ENCODE data around the gene ACOT2. TPM values are rescaled to one million over a fixed set of nuclear protein-coding genes. Genes with fewer than 3 reads are reported as not detected.
"Not testable (repeated sequence)": the region's sequence is repeated elsewhere in the genome, so short reads cannot be mapped to it uniquely, and the experiment has no call there.

The ACOT2 gene
- total RNA-seq, 1 donor from 2014 or later = 22.5 TPM

- no peak for DNase-seq
These were observed 795 bp upstream of the ACOT2 start for GRCh38 chr14:73567951-73568885.

DNA sequence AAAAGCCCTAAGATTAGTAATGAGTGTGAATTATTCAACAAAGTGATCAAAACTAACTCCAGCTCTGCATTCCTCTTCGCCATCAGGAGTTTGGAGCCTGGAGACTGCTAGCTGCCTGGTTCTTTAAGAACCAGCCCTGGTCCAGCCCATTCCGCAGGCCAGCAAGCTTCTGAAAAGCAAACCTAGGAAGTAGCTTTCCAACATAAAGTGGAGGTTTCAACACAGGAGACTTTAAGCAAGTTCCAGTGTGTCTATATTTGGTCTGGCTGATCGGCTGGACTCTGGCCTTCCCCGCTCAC lies 178 bp upstream of the ACOT2 start:
- DNase-seq = not testable (repeated sequence)

DNA sequence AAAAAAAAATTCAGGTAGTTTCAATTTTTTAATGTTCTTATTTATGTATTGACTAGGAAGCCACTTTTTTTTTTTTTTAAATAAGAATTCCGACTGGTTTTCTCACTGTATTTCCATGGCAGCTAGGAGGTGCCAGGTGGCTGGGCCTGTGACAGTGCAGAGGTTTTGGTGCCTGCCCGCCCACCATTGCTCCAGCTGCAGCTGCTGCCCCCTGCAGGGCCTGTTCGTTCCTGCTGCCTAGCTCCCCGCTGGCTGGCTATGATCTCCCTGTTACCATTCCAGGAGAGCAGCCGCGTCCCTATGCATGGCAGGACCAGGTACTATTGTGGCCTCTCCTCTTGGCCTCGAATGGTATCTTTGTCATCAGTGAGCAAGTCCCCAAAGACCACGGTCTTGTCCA lies 1.9 kb downstream of the ACOT2 start:
- DNase-seq = peak; percentile 69

GRCh38 chr14:73573034-73573433 lies 4.0 kb downstream of the ACOT2 start:
- DNase-seq = not testable (repeated sequence)

- DNase-seq = not testable (repeated sequence)
These were observed 4.7 kb downstream of the ACOT2 start for GRCh38 chr14:73573740-73574139.

- DNase-seq = not testable (repeated sequence)
These were observed 5.2 kb downstream of the ACOT2 start for GRCh38 chr14:73574251-73574650.

- DNase-seq = no peak
These were observed 7.4 kb downstream of the ACOT2 start for GRCh38 chr14:73576391-73576790.

DNA sequence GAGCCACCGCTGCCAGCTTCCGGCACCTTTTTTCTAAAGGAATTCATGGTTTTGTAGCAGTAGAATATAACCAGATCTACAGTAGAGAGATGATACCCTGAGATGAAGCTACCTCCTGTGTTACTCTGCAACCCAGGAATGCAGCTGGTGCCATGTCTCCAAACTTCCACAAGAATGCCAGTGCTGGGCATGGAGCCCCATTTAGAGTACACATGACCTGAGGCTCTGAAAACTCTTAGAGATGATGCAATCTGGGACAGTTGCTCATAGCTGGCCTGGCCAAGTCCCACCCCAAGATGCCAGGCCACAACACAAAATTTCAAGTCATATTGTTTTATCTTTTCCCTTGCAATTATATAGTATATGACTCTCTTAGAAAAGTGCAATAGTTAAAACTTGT lies 8.2 kb downstream of the ACOT2 start:
- DNase-seq = not testable (repeated sequence)

DNA sequence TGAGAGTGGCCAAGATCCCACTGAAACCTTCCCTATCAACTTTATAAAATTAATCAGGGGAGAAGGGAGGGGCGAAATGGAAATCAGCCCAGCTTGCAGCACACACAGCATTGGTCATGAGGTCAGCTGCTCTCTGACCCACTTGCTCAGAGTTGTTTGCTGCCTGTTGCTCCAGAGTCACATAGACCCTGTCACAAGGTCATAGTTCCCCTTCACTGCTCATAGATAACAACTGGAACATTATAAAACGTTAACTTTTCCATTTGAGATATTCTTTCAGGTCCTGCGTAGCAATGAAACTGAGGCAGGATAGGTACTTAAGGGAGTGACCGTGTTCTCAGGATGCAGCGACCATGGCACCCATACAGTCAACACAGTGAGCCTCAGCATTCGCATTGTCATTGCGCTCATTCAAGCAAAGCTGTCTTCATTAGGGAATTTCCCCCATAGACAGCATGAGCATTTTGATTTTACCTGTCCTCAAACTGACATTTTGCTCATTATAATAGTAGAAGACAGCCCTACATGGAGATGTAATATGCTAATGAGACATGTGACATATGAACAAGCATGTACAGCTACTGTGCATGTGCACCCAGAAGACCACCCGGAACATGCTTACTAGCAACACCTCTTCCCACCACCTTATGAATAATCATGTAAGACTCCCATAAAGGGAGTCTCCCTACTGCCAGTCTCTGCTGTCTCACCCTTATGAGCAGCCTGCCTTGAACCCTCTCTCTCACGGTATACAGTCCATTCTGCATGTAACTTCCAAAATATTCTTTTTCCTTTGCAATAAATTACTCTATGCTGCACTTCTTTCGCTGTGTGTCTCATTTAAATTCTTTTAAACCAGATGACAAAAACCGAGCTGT lies 13.3 kb downstream of the ACOT2 start:
- DNase-seq = not testable (repeated sequence)

DNA sequence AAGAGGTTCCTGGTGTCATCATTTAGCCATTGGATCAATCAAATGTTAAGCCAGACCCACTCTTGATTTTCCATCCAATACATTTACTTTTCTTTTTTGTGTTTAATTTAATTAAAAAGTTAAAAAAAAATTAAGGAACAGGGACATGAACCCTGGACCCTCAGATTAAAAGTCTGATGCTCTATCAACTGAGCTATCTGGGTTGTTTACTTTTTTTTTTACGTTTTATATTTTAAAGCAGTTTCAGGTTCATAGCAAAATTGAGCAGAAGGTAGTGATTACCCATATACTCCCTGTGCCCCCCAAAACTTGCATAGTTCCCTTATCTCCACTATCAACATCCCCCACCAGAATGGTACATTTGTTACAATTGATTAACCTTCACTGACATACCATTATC lies 19.7 kb downstream of the ACOT2 start:
- DNase-seq = no peak

- no peak for DNase-seq
These were observed 20.1 kb downstream of the ACOT2 start for GRCh38 chr14:73589116-73589515.

DNA sequence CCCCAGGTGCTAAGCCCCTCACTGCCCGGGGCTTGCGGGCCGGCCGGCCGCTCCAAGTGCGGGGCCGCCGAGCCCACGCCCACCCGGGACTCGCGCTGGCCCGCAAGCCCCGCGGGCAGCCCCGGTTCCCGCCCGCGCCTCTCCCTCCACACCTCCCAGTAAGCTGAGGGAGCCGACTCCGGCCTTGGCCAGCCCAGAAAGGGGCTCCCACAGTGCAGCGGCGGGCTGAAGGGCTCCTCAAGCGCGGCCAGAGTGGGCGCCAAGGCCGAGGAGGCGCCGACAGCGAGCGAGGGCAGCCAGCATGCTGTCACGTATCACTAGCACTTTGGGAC lies 21.6 kb downstream of the ACOT2 start:
- not testable (repeated sequence) for DNase-seq

- DNase-seq = peak; percentile 35
These were observed 22.9 kb downstream of the ACOT2 start, which contains the start of gene ACOT4 for GRCh38 chr14:73591690-73592449. ACOT4 (plus strand) TSS chr14:73591873; CDS start chr14:73591960, 87 bp downstream.

- no peak for DNase-seq
These were observed 25.5 kb downstream of the ACOT2 start for GRCh38 chr14:73594491-73594890.

- DNase-seq = no peak
These were observed 30.5 kb downstream of the ACOT2 start for GRCh38 chr14:73599499-73599898.

DNA sequence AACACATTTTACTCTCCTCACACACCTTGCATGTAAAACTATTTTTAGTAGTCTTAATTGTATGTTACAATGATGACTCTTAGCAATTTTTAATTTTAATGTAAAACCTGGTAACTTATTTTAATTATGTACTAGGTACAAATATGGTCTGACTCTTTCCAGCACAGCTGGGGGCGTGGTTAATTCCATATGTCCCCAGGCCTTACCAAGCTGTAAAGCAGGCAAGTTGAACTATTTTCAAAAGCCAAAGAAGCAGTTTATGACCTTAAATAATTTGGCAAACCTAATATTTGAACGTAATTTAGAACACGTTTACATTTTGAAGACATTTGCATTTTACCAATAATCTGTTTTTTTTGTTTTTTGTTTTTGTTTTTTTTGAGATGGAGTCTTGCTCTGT lies 34.0 kb downstream of the ACOT2 start:
- no peak for DNase-seq

GRCh38 chr14:73606271-73606670 lies 37.3 kb downstream of the ACOT2 start:
- no peak for DNase-seq

GRCh38 chr14:73607241-73607640 lies 38.2 kb downstream of the ACOT2 start:
- DNase-seq = no peak

GRCh38 chr14:73610687-73611086 lies 41.7 kb downstream of the ACOT2 start:
- peak; percentile 81 for DNase-seq

- DNase-seq = peak; percentile 71
These were observed 43.5 kb downstream of the ACOT2 start, which contains the start of gene ACOT6 for GRCh38 chr14:73612339-73613045. ACOT6 (plus strand) TSS chr14:73612517; CDS start chr14:73612572, 55 bp downstream.

- no peak for DNase-seq
These were observed 44.0 kb downstream of the ACOT2 start for GRCh38 chr14:73613046-73613383.

GRCh38 chr14:73613419-73613963 lies 44.5 kb downstream of the ACOT2 start:
- DNase-seq = no peak
